HCT116 (cell line): Measurements from ENCODE around the gene CRYGN. TPM values are rescaled to one million over a fixed set of nuclear protein-coding genes. Genes with fewer than 3 reads are reported as not detected.

Source experiments
- ATAC-seq: fragments of 200-7000 bp; cut with Tn5 transposase; 2 replicates; pipeline ENCODE4 v1.9.1; 2020; ENCODE audit warnings: mild to moderate bottlenecking, moderate library complexity
- BruUV-seq: library from RNA; stranded (reverse); fragments of 400-500 nt; replicated peaks from 2 replicates; lab custom pipeline; 2021; lab: Mats Ljungman, UMichigan
- CTCF ChIA-PET: fragments of 300-600 bp; sonication (Branson Sonifier 250); formaldehyde crosslinking; loops from one replicate; lab custom pipeline; 2021; ENCODE audit warnings: antibody characterized with exemption; lab: Charles Lee
- POLR2A ChIA-PET: fragments of 300-600, 350-600 bp; sonication (Branson Sonifier 250); formaldehyde crosslinking; loops from one replicate; lab custom pipeline; 2021; ENCODE audit warnings: antibody characterized with exemption; lab: Charles Lee
- RAD21 ChIA-PET, 2 experiments: fragments of 300-600 bp; sonication (Branson Sonifier 250); formaldehyde crosslinking; loops; one replicate each; lab custom pipeline; 2023; ENCODE audit warnings: low total read pairs in 2 of 2; ENCODE audit not compliant: uncharacterized antibody in 2 of 2, unreplicated experiment in 2 of 2, low non-redundant PET in 1 of 2; lab: Charles Lee
- DNase-seq: peaks from one replicate; pipeline ENCODE4 v3.0.0-alpha.2; 2010; ENCODE audit warnings: low read depth, low spot score
- H2AFZ ChIP-seq: fragments of 200-600 bp; shearing (Covaris generic), sonication (generic); 2 replicates; pipeline ENCODE4 v1.6.1; 2017; ENCODE audit warnings: low read depth, mixed run types, mixed read lengths, antibody characterized with exemption, low read length; ENCODE audit not compliant: poor library complexity, severe bottlenecking
- H3K27ac ChIP-seq: 2 replicates; pipeline ENCODE4 v1.5.1; 2012; ENCODE audit warnings: low read depth, low read length
- H3K27me3 ChIP-seq: fragments of 200-600 bp; sonication (generic); 2 replicates; pipeline ENCODE4 v1.6.1; 2016; ENCODE audit warnings: mixed run types, low read length, mixed read lengths; ENCODE audit not compliant: insufficient read depth
- H3K36me3 ChIP-seq, 2 experiments: fragments of 200-500 bp in 1 of 2; fragments of 200-600 bp in 1 of 2; sonication (Bioruptor generic) in 1 of 2; sonication (generic) in 1 of 2; 2 replicates each; pipeline versions ENCODE4 v1.5.1 to v1.6.1; 2014 to 2016; ENCODE audit warnings: low read length in 2 of 2, inconsistent platforms in 1 of 2, mixed read lengths in 1 of 2, mixed run types in 1 of 2; ENCODE audit not compliant: insufficient read depth in 2 of 2, control insufficient read depth in 1 of 2
- H3K4me1 ChIP-seq, 2 experiments: fragments of 200-600 bp in 1 of 2; sonication (generic) in 1 of 2; 2 replicates each; pipeline versions ENCODE4 v1.5.1 to v1.6.1; 2012 to 2017; ENCODE audit warnings: low read length in 2 of 2, inconsistent platforms in 1 of 2, mild to moderate bottlenecking in 1 of 2, mixed read lengths in 1 of 2, mixed run types in 1 of 2, moderate library complexity in 1 of 2; ENCODE audit not compliant: insufficient read depth in 2 of 2, control insufficient read depth in 1 of 2
- H3K4me2 ChIP-seq: fragments of 200-600 bp; sonication (generic); 2 replicates; pipeline ENCODE4 v1.6.1; 2017; ENCODE audit warnings: mixed run types, low read length, mixed read lengths
- H3K4me3 ChIP-seq, 2 experiments: fragments of 200-600 bp in 1 of 2; sonication (generic) in 1 of 2; replicated peaks in 1 of 2; 2 replicates each; pipeline ENCODE4 v1.5.1; 2011 to 2016; ENCODE audit warnings: low read length in 2 of 2, control low read depth in 1 of 2, low read depth in 1 of 2, mild to moderate bottlenecking in 1 of 2, mixed read lengths in 1 of 2, mixed run types in 1 of 2
- H3K79me2 ChIP-seq: fragments of 200-600 bp; sonication (generic); 2 replicates; pipeline ENCODE4 v1.6.1; 2017; ENCODE audit warnings: mild to moderate bottlenecking, mixed run types, low read length, moderate library complexity, mixed read lengths; ENCODE audit not compliant: insufficient read depth
- H3K9ac ChIP-seq: fragments of 200-600 bp; sonication (generic); 2 replicates; pipeline ENCODE4 v1.6.1; 2016; ENCODE audit warnings: low read length, mixed read lengths
- H3K9me2 ChIP-seq: fragments of 200-600 bp; sonication (generic), shearing (Covaris generic); 2 replicates; pipeline ENCODE4 v1.6.1; 2017; ENCODE audit warnings: mixed run types, mild to moderate bottlenecking, moderate library complexity; ENCODE audit not compliant: insufficient read depth
- H3K9me3 ChIP-seq, 2 experiments: fragments of 200-500 bp in 1 of 2; fragments of 200-600 bp in 1 of 2; sonication (Bioruptor generic) in 1 of 2; sonication (generic) in 1 of 2; 2 replicates each; pipeline ENCODE4 v1.6.1; 2014 to 2017; ENCODE audit warnings: low read length in 2 of 2, mixed read lengths in 2 of 2, inconsistent platforms in 1 of 2, low read depth in 1 of 2, mild to moderate bottlenecking in 1 of 2, mixed run types in 1 of 2, moderate library complexity in 1 of 2; ENCODE audit not compliant: control insufficient read depth in 1 of 2, insufficient read depth in 1 of 2
- H4K20me1 ChIP-seq: fragments of 200-600 bp; sonication (generic), shearing (Covaris generic); 2 replicates; pipeline ENCODE4 v1.6.1; 2017; ENCODE audit warnings: mixed run types, mild to moderate bottlenecking, moderate library complexity; ENCODE audit not compliant: insufficient read depth
- ATF3 ChIP-seq: IDR thresholded peaks from 2 replicates; pipeline ENCODE4 v1.6.1; 2012
- EZH2phosphoT487 ChIP-seq: fragments of 200-600 bp; IDR thresholded peaks from 2 replicates; pipeline ENCODE4 v1.6.1; 2018; ENCODE audit warnings: antibody characterized with exemption, borderline replicate concordance
- JUND ChIP-seq: IDR thresholded peaks from 2 replicates; pipeline ENCODE4 v1.6.1; 2012
- POLR2A ChIP-seq: IDR thresholded peaks from 2 replicates; pipeline ENCODE4 v1.7.0; 2011; ENCODE audit warnings: borderline replicate concordance; ENCODE audit not compliant: insufficient read depth, insufficient read length; ENCODE audit errors: extremely low read depth
- SIN3A ChIP-seq: IDR thresholded peaks from 2 replicates; pipeline ENCODE4 v1.6.1; 2012; ENCODE audit warnings: low read depth
- SP1 ChIP-seq: IDR thresholded peaks from 2 replicates; pipeline ENCODE4 v1.6.1; 2012; ENCODE audit warnings: low read depth
- TCF7L2 ChIP-seq: IDR thresholded peaks from 2 replicates; pipeline ENCODE4 v1.7.0; 2011; ENCODE audit warnings: borderline replicate concordance, inconsistent platforms; ENCODE audit not compliant: insufficient read depth, insufficient read length; ENCODE audit errors: extremely low read depth
- YY1 ChIP-seq: IDR thresholded peaks from 2 replicates; pipeline ENCODE4 v1.6.1; 2011; ENCODE audit warnings: low read length, low read depth, moderate library complexity, mild to moderate bottlenecking; ENCODE audit not compliant: insufficient replicate concordance; ENCODE audit errors: extremely low read depth
- ZBTB33 ChIP-seq: IDR thresholded peaks from 2 replicates; pipeline ENCODE4 v1.6.1; 2011; ENCODE audit warnings: mild to moderate bottlenecking, low read length, moderate library complexity; ENCODE audit not compliant: insufficient replicate concordance; ENCODE audit errors: extremely low read depth
- ZNF274 ChIP-seq: fragments of 200-500 bp; sonication (Bioruptor generic); IDR thresholded peaks from 2 replicates; pipeline ENCODE4 v1.6.1; 2014; ENCODE audit warnings: mild to moderate bottlenecking, low read depth, low read length, inconsistent platforms
- intact Hi-C: fragments of 100-400 bp; cut with micrococcal nuclease; formaldehyde crosslinking; loops from 2 replicates; pipeline ENCODE4 v1.10.0; 2022
- total RNA-seq: library from RNA; stranded (reverse); gene quantifications from one replicate; pipeline ENCODE4 v1.2.1, GENCODE V29; 2021; ENCODE audit not compliant: unreplicated experiment
- TF ChIP-seq, protein P1 (sequence below): IDR thresholded peaks from 2 replicates; pipeline ENCODE4 v1.6.1; 2012

The CRYGN gene
- total RNA-seq, 1 experiment from 2014 or later, result not detected

- H3K79me2 ChIP-seq, result no peaks in the 10 kb centered on the region
- TF ChIP-seq SIN3A, result no peak
- no peak for TF ChIP-seq POLR2A
- no peak for TF ChIP-seq SP1
- TF ChIP-seq YY1, result no peak
- no peak for TF ChIP-seq EZH2phosphoT487
- no peak for TF ChIP-seq JUND
- TF ChIP-seq ZNF274, result no peak
- TF ChIP-seq TCF7L2, result no peak
- TF ChIP-seq, protein P1, sequence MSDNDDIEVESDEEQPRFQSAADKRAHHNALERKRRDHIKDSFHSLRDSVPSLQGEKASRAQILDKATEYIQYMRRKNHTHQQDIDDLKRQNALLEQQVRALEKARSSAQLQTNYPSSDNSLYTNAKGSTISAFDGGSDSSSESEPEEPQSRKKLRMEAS, result no peak
- no peak for TF ChIP-seq ZBTB33
- no peak for TF ChIP-seq ATF3
- no peaks in the 10 kb centered on the region for H3K9me2 ChIP-seq
- intact Hi-C loops, result no loop called here
- CTCF ChIA-PET, result no interaction called here
- no TSS peak for BruUV-seq
- peaks cover 6 to 7% of the 10 kb centered on the region in 2 experiments; a peak in 2 of 4 replicates for H3K4me1 ChIP-seq
- no peaks in the 10 kb centered on the region for H3K27me3 ChIP-seq
- POLR2A ChIA-PET, result no interaction called here
- H3K4me2 ChIP-seq, result no peak overlapping the region
- no peak overlapping the region for H3K4me3 ChIP-seq
- no peaks in the 10 kb centered on the region for H3K9me3 ChIP-seq
- RAD21 ChIA-PET, result no interaction called here
- no peak for ATAC-seq
- no peaks in the 10 kb centered on the region for H4K20me1 ChIP-seq
- no peak overlapping the region for H2AFZ ChIP-seq
- DNase-seq, result no peak
- no peak overlapping the region for H3K27ac ChIP-seq
- H3K9ac ChIP-seq, result no peak overlapping the region
- H3K36me3 ChIP-seq, result no peaks in the 10 kb centered on the region
These were observed 55.6 kb downstream of the CRYGN start for GRCh38 chr7:151384352-151384697.
